Right lobe of liver (tissue), 6 donors: ENCODE measurements around the gene CAMTA1. TPM values are rescaled to one million over a fixed set of nuclear protein-coding genes. Genes with fewer than 3 reads are reported as not detected.

Experiments
- ATAC-seq, 4 donors: fragments of 200-7000 bp; cut with Tn5 transposase; one replicate each; pipeline ENCODE4 v1.9.1; 2020; ENCODE audit warnings: mild to moderate bottlenecking in 4 of 4, moderate library complexity in 4 of 4
- DNase-seq, 3 donors: peaks; one replicate each; pipeline ENCODE4 v3.0.0-alpha.2; 2020
- H3K27ac ChIP-seq, 3 donors: fragments of 200-600 bp; one replicate each; pipeline ENCODE4 v1.8.0; 2022
- H3K27me3 ChIP-seq, 2 donors: fragments of 200-600 bp; one replicate each; pipeline ENCODE4 v1.8.0; 2022
- H3K36me3 ChIP-seq, 4 donors: fragments of 200-600 bp; sonication (generic) in 1 of 4; one replicate each; pipeline versions ENCODE4 v1.5.1 to v1.8.0; 2017 to 2022; ENCODE audit warnings: control low read depth in 1 of 4
- H3K4me1 ChIP-seq, 4 donors: fragments of 200-600 bp; sonication (generic) in 1 of 4; one replicate each; pipeline versions ENCODE4 v1.5.1 to v1.8.0; 2017 to 2022; ENCODE audit warnings: control low read depth in 1 of 4
- H3K4me3 ChIP-seq, 3 donors: fragments of 200-600 bp; one replicate each; pipeline ENCODE4 v1.8.0; 2022
- H3K9me3 ChIP-seq, 4 donors: fragments of 200-600 bp; sonication (generic) in 1 of 4; one replicate each; pipeline versions ENCODE4 v1.5.1 to v1.8.0; 2017 to 2022; ENCODE audit warnings: control low read depth in 1 of 4
- CTCF ChIP-seq, 4 donors: fragments of 200-600 bp in 3 of 4; fragments of 450-650 bp in 1 of 4; IDR thresholded peaks; one replicate each; pipeline versions ENCODE4 v1.5.1 to v1.8.0; 2016 to 2022; ENCODE audit warnings: antibody characterized with exemption in 4 of 4, mild to moderate bottlenecking in 2 of 4
- POLR2A ChIP-seq: fragments of 450-650 bp; IDR thresholded peaks from one replicate; pipeline ENCODE4 v1.6.1; 2017; ENCODE audit warnings: antibody characterized with exemption, mild to moderate bottlenecking
- WGBS: methylation state at CpG from one replicate; pipeline ENCODE4 v1.1.6; 2018; ENCODE audit warnings: low coverage, low lambda C conversion rate; ENCODE audit not compliant: insufficient coverage; ENCODE audit errors: missing lambda C conversion rate; 5-methylcytosine and 5-hydroxymethylcytosine counted together
- intact Hi-C, 2 donors: fragments of 100-400 bp; cut with DNase I; formaldehyde crosslinking; loops; one replicate each; pipeline versions ENCODE4 v1.11.2 to v1.14.1; 2022
- total RNA-seq, 6 experiments: library from RNA; depleted of rRNA in 2 of 6; stranded (reverse); fragments of >200 nt in 2 of 6; fragmentation: NEBNext Ultra II Directional in 3 of 6; extraction: Animal tissue kit (Norgen Biotek cat#: 25700) in 3 of 6; gene quantifications; one replicate each; pipeline versions ENCODE4 v1.1.0 to v1.2.4, GENCODE V29; 2016 to 2023
- donor health status: DM: no; HTN: yes; CAD: no.
- donor health status: DM: no; HTN: no; CAD: no.
- donor health status: DM: no; HTN: no; CAD: no.
- donor health status: DM: no; HTN: yes; CAD: no.
- donor health status: DM: no; HTN: yes; CAD: no.

Gene CAMTA1
- total RNA-seq, 6 experiments from 2014 or later = 32.3 to 49.4 (median 37.2) TPM

GRCh38 chr1:7322912-7323311 is 537.7 kb downstream of the CAMTA1 start:
- Histone ChIP-seq H3K4me3 (no peak overlapping the region), H3K27ac (no peak overlapping the region), H3K27me3 (no peaks in the 10 kb centered on the region), H3K4me1 (no peaks in the 10 kb centered on the region), H3K36me3 (no peaks in the 10 kb centered on the region), H3K9me3 (no peaks in the 10 kb centered on the region)
- WGBS = 45% methylated on average over 1 of the region's 1 CpG
- DNase-seq (no peak), ATAC-seq (no peak)
- intact Hi-C loops = no loop called here
- no peak for TF ChIP-seq CTCF (IDR thresholded peaks at IDR 0.05)
- TF ChIP-seq POLR2A = no peak

- intact Hi-C loops = no loop called here
- no peak for DNase-seq
- Histone ChIP-seq H3K9me3 (no peaks in the 10 kb centered on the region), H3K27me3 (no peaks in the 10 kb centered on the region), H3K27ac (no peak overlapping the region), H3K4me3 (no peak overlapping the region), H3K4me1 (no peaks in the 10 kb centered on the region), H3K36me3 (no peaks in the 10 kb centered on the region)
- WGBS = 60% methylated on average over 3 of the region's 3 CpGs
- no peak for TF ChIP-seq CTCF (IDR thresholded peaks at IDR 0.05)
- TF ChIP-seq POLR2A = no peak
- no peak for ATAC-seq
Observed at GRCh38 chr1:7325254-7325653, 540.0 kb downstream of the CAMTA1 start.

GRCh38 chr1:7326366-7326765 is 541.1 kb downstream of the CAMTA1 start:
- Histone ChIP-seq H3K27ac (no peak overlapping the region), H3K4me1 (no peaks in the 10 kb centered on the region), H3K4me3 (no peak overlapping the region), H3K9me3 (no peaks in the 10 kb centered on the region), H3K36me3 (no peaks in the 10 kb centered on the region), H3K27me3 (no peaks in the 10 kb centered on the region)
- WGBS = 50% methylated on average over 2 of the region's 2 CpGs
- TF ChIP-seq CTCF (IDR thresholded peaks at IDR 0.05) (no peak), POLR2A (no peak)
- ATAC-seq (no peak), DNase-seq (no peak)
- intact Hi-C loops = no loop called here

- TF ChIP-seq CTCF (IDR thresholded peaks at IDR 0.05) = no peak
- no peak for TF ChIP-seq POLR2A
- ATAC-seq (no peak), DNase-seq (no peak)
- WGBS = 31% methylated on average over 3 of the region's 3 CpGs
- H3K36me3 ChIP-seq = no peaks in the 10 kb centered on the region
- H3K4me3 ChIP-seq = no peak overlapping the region
- H3K9me3 ChIP-seq = no peaks in the 10 kb centered on the region
- H3K27me3 ChIP-seq = no peaks in the 10 kb centered on the region
- H3K27ac ChIP-seq = no peak overlapping the region
- intact Hi-C loops = no loop called here
- no peaks in the 10 kb centered on the region for H3K4me1 ChIP-seq
Observed at GRCh38 chr1:7327849-7328248, 542.6 kb downstream of the CAMTA1 start.
